B cell (primary cell): ENCODE measurements around the gene BMP3. TPM values are rescaled to one million over a fixed set of nuclear protein-coding genes. Genes with fewer than 3 reads are reported as not detected.
A peak's percentile ranks its signal among the peaks of the same experiment; 100 is the strongest.

Source experiments
- ATAC-seq: fragments of 200-7000 bp; cut with Tn5 transposase; one replicate; pipeline ENCODE4 v1.10.0; 2021; ENCODE audit warnings: low read depth, mild to moderate bottlenecking, moderate number of reproducible peaks, moderate library complexity
- CTCF ChIA-PET: fragments of 350-600 bp; sonication (Branson Sonifier 250); formaldehyde crosslinking; loops from one replicate; lab custom pipeline; 2021; ENCODE audit warnings: antibody characterized with exemption, inconsistent platforms; lab: Charles Lee
- POLR2A ChIA-PET: fragments of 350-600 bp; sonication (Branson Sonifier 250); formaldehyde crosslinking; loops from one replicate; lab custom pipeline; 2021; ENCODE audit warnings: antibody characterized with exemption; lab: Charles Lee
- DNase-seq: peaks from one replicate; pipeline ENCODE4 v3.0.0; 2013
- H2AFZ ChIP-seq: 2 replicates; pipeline ENCODE4 v1.6.1; 2012; ENCODE audit warnings: mild to moderate bottlenecking, low read depth, low read length; ENCODE audit not compliant: insufficient read depth, poor library complexity, severe bottlenecking
- H3K27ac ChIP-seq, 2 donors: 1 replicate in 1 of 2; 2 replicates in 1 of 2; pipeline ENCODE4 v1.5.1; 2012 to 2013; ENCODE audit warnings: low read length in 2 of 2, mild to moderate bottlenecking in 2 of 2, moderate library complexity in 1 of 2
- H3K27me3 ChIP-seq, 4 experiments: fragments of 200-600 bp in 1 of 4; sonication (generic) in 1 of 4; replicated peaks in 1 of 4; 1 replicate in 2 of 4; 2 replicates in 2 of 4; pipeline versions ENCODE4 v1.6.1 to v1.7.0; 2013 to 2016; ENCODE audit warnings: low read length in 3 of 4, mild to moderate bottlenecking in 2 of 4, mixed read lengths in 1 of 4, moderate library complexity in 1 of 4; ENCODE audit not compliant: insufficient read depth in 4 of 4, control insufficient read depth in 3 of 4; ENCODE audit errors: control extremely low read depth in 1 of 4
- H3K36me3 ChIP-seq, 2 experiments: replicated peaks in 1 of 2; 1 replicate in 1 of 2; 2 replicates in 1 of 2; pipeline versions ENCODE4 v1.6.1 to v1.7.1; 2013; ENCODE audit warnings: low read length in 1 of 2; ENCODE audit not compliant: insufficient read depth in 2 of 2, control insufficient read depth in 1 of 2; ENCODE audit errors: control extremely low read depth in 1 of 2, extremely low read depth in 1 of 2
- H3K4me1 ChIP-seq, 2 donors: fragments of 200-600 bp in 1 of 2; sonication (generic) in 1 of 2; 1 replicate in 1 of 2; 2 replicates in 1 of 2; pipeline versions ENCODE4 v1.5.1 to v1.6.1; 2013 to 2017; ENCODE audit warnings: low read length in 2 of 2; ENCODE audit not compliant: control insufficient read depth in 2 of 2, insufficient read depth in 2 of 2
- H3K4me2 ChIP-seq: replicated peaks from 2 replicates; pipeline ENCODE3; 2012; ENCODE audit warnings: mild to moderate bottlenecking, low read depth, low read length; ENCODE audit not compliant: poor library complexity, severe bottlenecking
- H3K4me3 ChIP-seq, 5 experiments: fragments of 200-600 bp in 1 of 5; sonication (generic) in 1 of 5; 1 replicate in 3 of 5; 2 replicates in 2 of 5; pipeline versions ENCODE4 v1.5.1 to v1.7.0; 2011 to 2016; ENCODE audit warnings: low read length in 4 of 5, mild to moderate bottlenecking in 4 of 5, low read depth in 2 of 5, control low read depth in 1 of 5, moderate library complexity in 1 of 5; ENCODE audit not compliant: insufficient read depth in 1 of 5; ENCODE audit errors: control extremely low read depth in 1 of 5, extremely low read depth in 1 of 5
- H3K79me2 ChIP-seq: fragments of 200-600 bp; sonication (generic); one replicate; pipeline ENCODE4 v1.6.0; 2016; ENCODE audit warnings: low read length; ENCODE audit not compliant: control insufficient read depth, insufficient read depth
- H3K9ac ChIP-seq: fragments of 200-600 bp; sonication (generic); 2 replicates; pipeline ENCODE4 v1.6.1; 2017; ENCODE audit warnings: mild to moderate bottlenecking, low read length, moderate library complexity
- H3K9me3 ChIP-seq, 3 donors: one replicate each; pipeline versions ENCODE4 v1.6.1 to v1.7.1; 2013; ENCODE audit warnings: low read length in 2 of 3; ENCODE audit not compliant: control insufficient read depth in 2 of 3, insufficient read depth in 1 of 3; ENCODE audit errors: control extremely low read depth in 1 of 3
- H4K20me1 ChIP-seq: 2 replicates; pipeline ENCODE4 v1.6.0; 2012; ENCODE audit warnings: mild to moderate bottlenecking, low read length; ENCODE audit not compliant: insufficient read depth, control insufficient read depth, poor library complexity, severe bottlenecking
- H3K27ac Mint-ChIP-seq: one replicate; pipeline ENCODE4 v1.8.0; 2021; ENCODE audit warnings: mixed read lengths
- H3K27me3 Mint-ChIP-seq: one replicate; pipeline ENCODE4 v1.8.0; 2021; ENCODE audit warnings: mixed read lengths
- H3K4me1 Mint-ChIP-seq: one replicate; pipeline ENCODE4 v1.8.0; 2021; ENCODE audit warnings: mixed read lengths
- H3K4me3 Mint-ChIP-seq: one replicate; pipeline ENCODE4 v1.8.0; 2021; ENCODE audit warnings: mixed read lengths
- H3K9me3 Mint-ChIP-seq: one replicate; pipeline ENCODE4 v1.8.0; 2022; ENCODE audit warnings: mixed read lengths; ENCODE audit not compliant: insufficient read depth
- CTCF ChIP-seq: fragments of 200-600 bp; IDR thresholded peaks from one replicate; pipeline ENCODE4 v1.8.0; 2022; ENCODE audit warnings: antibody characterized with exemption, mild to moderate bottlenecking
- EZH2 ChIP-seq: IDR thresholded peaks from 2 replicates; pipeline ENCODE4 v1.6.1; 2012; ENCODE audit warnings: borderline replicate concordance, low read depth, mild to moderate bottlenecking, moderate library complexity, low read length; ENCODE audit not compliant: insufficient read depth, poor library complexity, severe bottlenecking
- WGBS: methylation state at CpG from one replicate; pipeline ENCODE4 v1.1.5; 2013; ENCODE audit warnings: missing lambda C conversion rate; ENCODE audit not compliant: insufficient coverage; 5-methylcytosine and 5-hydroxymethylcytosine counted together
- intact Hi-C: fragments of 100-400 bp; cut with micrococcal nuclease; formaldehyde crosslinking; loops from one replicate; pipeline ENCODE4 v1.10.0; 2022
- polyA plus RNA-seq: library from polyadenylated mRNA; depleted of rRNA; stranded (reverse); fragments of >200 nt; gene quantifications from 2 replicates; pipeline ENCODE4 v1.2.3, GENCODE V29; 2012
- total RNA-seq, 2 donors: library from RNA; stranded (reverse); fragments of 120-200 nt in 1 of 2; gene quantifications; 1 replicate in 1 of 2; 2 replicates in 1 of 2; pipeline versions ENCODE4 v1.2.3 to v1.2.4, GENCODE V29; 2013 to 2022

The BMP3 gene
- total and polyA plus RNA-seq, 2 donors (not counting 1 experiment from before 2014, with no cell fraction given): 0.49 to 0.57 TPM

GRCh38 chr4:81060587-81061343 lies 30.3 kb downstream of the BMP3 start:
- intact Hi-C loops: no loop called here
- WGBS: 86% methylated on average over 1 of the region's 6 CpGs
- Histone ChIP-seq H3K4me1 (peaks cover 0 to 3% of the 10 kb centered on the region in 2 donors), H3K36me3 (no peaks in the 10 kb centered on the region), H3K9ac (no peak overlapping the region), H3K79me2 (no peaks in the 10 kb centered on the region), H3K27ac (no peak overlapping the region), H3K27me3 (no peaks in the 10 kb centered on the region), H3K4me2 (no peak overlapping the region), H2AFZ (no peak overlapping the region), H3K4me3 (no peak overlapping the region), H4K20me1 (no peaks in the 10 kb centered on the region), H3K9me3 (no peaks in the 10 kb centered on the region)
- DNase-seq (no peak), ATAC-seq (no peak)
- Mint-ChIP-seq H3K9me3 (no peaks in the 10 kb centered on the region), H3K27ac (no peak overlapping the region), H3K4me3 (peak overlapping the region; percentile 13), H3K27me3 (peaks cover 15% of the 10 kb centered on the region), H3K4me1 (peaks cover 6% of the 10 kb centered on the region)
- TF ChIP-seq EZH2 (no peak), CTCF (no peak)
- ChIA-PET CTCF (interaction anchor here (0.6 kb wide), 1 partner anchor 71 kb away, joined by 3 read pairs; no protein-coding TSS in a partner anchor), POLR2A (no interaction called here)

- Histone ChIP-seq H2AFZ (no peak overlapping the region), H3K4me3 (no peak overlapping the region), H3K4me1 (peaks cover 0 to 3% of the 10 kb centered on the region in 2 donors), H3K9ac (no peak overlapping the region), H3K79me2 (no peaks in the 10 kb centered on the region), H3K36me3 (no peaks in the 10 kb centered on the region), H3K9me3 (no peaks in the 10 kb centered on the region), H3K27ac (no peak overlapping the region), H3K27me3 (no peaks in the 10 kb centered on the region), H3K4me2 (no peak overlapping the region), H4K20me1 (no peaks in the 10 kb centered on the region)
- intact Hi-C loops: no loop called here
- DNase-seq: no peak
- Mint-ChIP-seq H3K27ac (no peak overlapping the region), H3K9me3 (no peaks in the 10 kb centered on the region), H3K4me1 (peaks cover 6% of the 10 kb centered on the region), H3K4me3 (no peak overlapping the region), H3K27me3 (peaks cover 15% of the 10 kb centered on the region)
- ATAC-seq: no peak
- ChIA-PET POLR2A (no interaction called here), CTCF (no interaction called here)
- TF ChIP-seq CTCF (no peak), EZH2 (no peak)
Observed at GRCh38 chr4:81061344-81061730, 30.8 kb downstream of the BMP3 start.
